ENCODE measurements around the gene RBMS3.

Gene RBMS3

GRCh38 chr3:29537889-29538609 lies 257.2 kb downstream of the RBMS3 start:
- DNase-seq = no peak

GRCh38 chr3:29538610-29538958 lies 257.7 kb downstream of the RBMS3 start:
- no peak for DNase-seq

DNA sequence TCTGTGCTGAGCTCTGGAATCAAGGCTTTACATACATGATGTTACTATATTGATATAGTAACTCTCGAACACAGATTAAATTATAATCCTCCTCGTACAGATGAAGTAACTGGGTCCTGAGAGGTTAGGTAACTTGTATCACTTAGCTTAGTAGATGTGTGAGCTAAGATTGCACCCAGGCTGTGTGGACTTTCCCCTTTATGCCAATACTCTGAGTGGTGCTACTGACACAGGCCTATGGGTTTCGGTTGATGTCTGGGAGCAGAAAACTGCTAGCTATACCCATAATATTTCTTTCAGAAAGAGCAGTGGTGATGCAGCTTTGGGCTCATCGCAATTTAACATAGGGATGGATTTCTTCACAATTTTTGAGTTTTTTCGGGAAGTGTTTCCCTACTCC lies 259.7 kb downstream of the RBMS3 start:
- DNase-seq = no peak

GRCh38 chr3:29544701-29545363 lies 264.0 kb downstream of the RBMS3 start:
- DNase-seq = no peak

DNA sequence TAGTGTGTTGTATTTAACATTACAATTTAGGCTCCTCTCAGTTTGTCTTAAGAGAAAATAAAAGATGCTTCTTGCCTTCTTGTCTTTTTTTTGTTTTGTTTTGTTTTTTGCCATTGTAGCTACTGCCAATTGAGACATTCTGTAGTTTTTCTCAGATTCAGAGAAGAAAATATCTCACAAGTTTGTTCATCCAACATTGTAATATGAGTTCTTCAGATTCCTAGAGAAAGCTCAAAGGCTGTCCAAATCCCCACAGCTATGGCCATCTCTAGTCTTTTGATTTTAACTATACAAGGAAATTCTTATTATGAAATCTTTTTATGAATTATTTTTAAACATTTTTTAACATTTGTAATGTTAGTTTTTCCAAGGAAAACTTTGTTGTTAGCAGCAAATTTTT lies 264.7 kb downstream of the RBMS3 start:
- no peak for DNase-seq

GRCh38 chr3:29552051-29552450 lies 271.2 kb downstream of the RBMS3 start:
- no peak for DNase-seq

DNA sequence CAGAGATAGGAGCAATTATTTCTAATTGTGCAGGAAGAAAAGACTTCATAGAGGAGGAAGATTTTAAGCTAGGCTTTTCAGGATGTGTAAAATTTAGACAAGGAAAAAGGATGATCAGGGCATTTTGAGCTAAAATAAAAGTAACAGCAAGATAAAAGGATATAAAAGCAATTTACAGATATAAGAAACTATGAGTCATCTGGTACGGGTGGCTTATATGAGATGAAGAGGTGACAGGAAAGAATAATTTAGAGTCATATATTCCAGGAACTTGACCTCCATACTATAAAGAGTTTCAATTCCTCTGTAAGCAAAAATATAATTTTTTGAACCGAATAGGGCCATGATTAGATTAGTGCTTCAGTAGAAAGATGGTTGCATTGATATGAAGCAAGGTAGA lies 273.7 kb downstream of the RBMS3 start:
- no peak for DNase-seq

DNA sequence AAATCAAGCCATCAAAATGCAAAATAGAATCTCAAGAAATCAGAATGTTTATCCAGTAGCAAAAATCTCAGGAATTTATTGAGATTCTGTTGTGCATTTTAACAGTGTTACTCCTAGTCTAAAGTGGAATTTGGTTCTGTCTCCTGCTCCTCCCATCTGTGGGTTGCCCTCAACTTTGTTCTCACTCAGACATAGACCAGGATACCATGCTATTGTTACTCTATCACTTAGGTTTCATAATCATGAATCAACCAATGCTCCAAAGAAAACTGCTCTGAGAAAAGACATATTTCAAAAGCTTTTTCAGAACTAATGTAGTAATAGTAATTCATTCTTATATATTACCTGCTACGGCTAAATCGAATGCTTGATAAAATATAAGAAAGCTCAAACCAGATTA lies 274.7 kb downstream of the RBMS3 start:
- no peak for DNase-seq

DNA sequence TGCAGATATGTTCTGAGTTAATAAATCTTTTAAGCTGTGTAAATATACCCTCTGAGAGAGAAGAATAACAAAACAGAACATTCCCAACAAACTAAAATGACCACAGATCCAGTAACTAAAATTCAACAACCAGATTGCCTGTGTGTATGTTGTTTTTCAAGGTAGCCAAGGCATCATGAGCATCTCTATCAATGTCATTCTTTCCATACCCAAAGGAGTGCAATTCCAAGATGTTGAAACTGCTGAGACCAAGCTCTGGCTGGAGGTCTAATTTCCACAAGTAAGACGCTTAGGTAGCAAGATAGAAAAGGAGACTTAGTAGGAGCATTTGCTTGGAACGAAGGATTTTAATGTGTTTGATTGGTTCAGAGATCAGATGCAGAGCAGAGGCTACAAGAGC lies 276.3 kb downstream of the RBMS3 start:
- DNase-seq = no peak

- DNase-seq = no peak
Observed at GRCh38 chr3:29557825-29558224, 277.0 kb downstream of the RBMS3 start.

DNA sequence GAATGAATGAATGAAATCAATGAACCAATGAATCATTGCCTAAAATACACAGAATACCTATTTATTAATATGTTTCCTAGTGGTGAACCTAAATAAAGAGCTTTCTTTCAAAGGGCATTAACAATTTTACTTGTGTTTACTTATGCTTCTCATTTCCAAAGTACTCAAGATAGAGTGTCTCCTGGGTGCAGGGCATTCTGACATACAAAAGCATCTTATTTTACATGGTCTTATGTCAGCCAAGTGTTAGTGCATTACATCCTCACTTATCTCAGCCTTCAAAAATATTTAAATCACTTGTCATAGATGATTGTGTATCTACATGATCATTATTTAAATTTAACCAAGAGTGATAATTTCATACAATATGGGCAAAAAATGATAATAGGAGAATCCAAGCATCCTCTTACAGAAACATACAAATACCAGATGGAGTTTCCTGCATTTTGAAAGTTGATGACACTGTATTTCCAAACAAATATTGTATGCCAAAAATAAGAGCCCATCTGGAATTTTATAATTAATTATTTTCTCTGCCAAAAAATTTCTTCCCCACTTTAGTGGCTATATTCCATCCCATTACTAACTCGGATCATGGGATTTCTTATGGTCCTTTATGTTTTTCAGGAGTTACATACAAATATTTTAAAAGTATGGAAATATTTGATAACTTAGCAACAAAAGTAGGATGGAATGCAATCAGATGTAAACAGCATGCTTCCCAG lies 279.0 kb downstream of the RBMS3 start:
- no peak for DNase-seq

GRCh38 chr3:29561651-29562149 lies 280.8 kb downstream of the RBMS3 start:
- DNase-seq = no peak

DNA sequence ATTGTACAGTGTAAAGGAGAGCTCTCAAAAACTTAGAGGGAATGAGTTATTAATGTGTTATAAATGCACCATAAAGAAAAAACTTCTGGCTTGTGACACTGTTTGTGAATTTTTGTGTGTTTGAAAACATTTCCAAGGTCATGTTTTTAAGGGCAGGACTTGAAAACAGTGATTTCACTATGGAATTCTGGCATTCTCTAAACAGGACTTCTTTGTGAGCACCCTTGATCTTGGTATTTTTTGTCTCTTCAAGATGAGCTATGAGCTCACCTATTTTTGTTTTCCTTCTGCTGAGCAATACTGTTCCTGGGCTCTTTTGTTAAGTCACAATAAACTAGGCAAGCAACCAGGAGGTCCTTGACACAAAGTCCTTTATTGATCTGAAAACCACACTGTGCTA lies 284.4 kb downstream of the RBMS3 start:
- no peak for DNase-seq

GRCh38 chr3:29567501-29567900 lies 286.6 kb downstream of the RBMS3 start:
- no peak for DNase-seq

DNA sequence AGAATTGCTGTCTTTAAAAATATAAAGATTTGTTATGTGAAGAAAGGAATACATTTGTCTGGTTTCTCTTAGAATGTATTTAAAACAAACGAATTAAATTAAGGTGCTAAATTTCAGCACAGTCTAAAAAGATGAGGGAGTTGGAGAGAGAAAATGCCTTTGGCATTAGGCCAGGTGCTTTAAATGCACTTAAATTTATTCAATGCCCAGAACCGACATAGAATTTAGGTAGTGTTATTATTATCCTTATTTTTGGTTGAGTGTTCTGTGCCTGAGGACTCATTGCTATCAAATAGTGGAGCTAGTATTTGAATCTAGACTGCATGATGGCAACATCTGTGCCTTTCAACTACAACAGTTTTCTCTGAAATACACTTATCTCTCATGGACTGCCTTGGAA lies 287.5 kb downstream of the RBMS3 start:
- no peak for DNase-seq

- no peak for DNase-seq
Observed at GRCh38 chr3:29576181-29576580, 295.3 kb downstream of the RBMS3 start.

GRCh38 chr3:29576675-29577074 lies 295.8 kb downstream of the RBMS3 start:
- no peak for DNase-seq

- no peak for DNase-seq
Observed at GRCh38 chr3:29577250-29577649, 296.4 kb downstream of the RBMS3 start.

DNA sequence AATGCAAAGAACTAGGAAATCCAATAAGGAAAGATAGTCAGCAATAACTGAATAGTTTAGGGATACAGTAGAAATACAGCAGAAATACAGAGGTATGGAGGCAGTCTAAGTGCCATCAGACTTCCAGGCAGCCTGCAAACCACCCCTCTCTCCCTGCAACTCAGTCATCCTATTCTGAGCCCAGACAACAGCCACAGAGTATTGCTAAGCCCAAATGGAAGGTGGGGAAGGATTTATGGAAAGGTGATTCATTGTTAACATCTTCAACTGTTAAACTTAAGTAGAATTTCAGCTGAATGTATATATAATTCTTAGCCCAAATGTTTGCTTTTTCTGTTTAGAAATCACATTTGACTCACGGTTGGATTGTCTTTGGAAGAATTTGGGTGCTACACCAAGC lies 300.4 kb downstream of the RBMS3 start:
- DNase-seq = no peak

- DNase-seq = no peak
Observed at GRCh38 chr3:29582273-29582672, 301.4 kb downstream of the RBMS3 start.

DNA sequence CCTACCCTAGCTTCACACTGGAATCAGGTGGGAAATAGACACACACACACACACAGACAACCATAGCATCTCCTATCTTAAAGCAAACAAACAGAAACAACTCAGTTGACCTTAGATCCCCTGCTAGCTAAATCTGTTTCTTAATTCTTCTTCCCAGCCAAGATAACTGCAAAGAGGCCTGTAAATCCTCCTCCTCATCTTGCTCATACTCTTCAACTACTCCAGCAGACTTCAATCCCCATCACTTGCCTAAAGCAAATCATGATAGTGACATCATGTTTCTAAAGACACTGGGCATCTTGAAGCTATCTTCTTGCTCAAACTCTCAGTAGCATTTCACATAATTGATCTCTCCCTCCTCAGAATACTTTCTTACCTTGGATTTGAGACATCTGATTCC lies 303.0 kb downstream of the RBMS3 start:
- DNase-seq = no peak

DNA sequence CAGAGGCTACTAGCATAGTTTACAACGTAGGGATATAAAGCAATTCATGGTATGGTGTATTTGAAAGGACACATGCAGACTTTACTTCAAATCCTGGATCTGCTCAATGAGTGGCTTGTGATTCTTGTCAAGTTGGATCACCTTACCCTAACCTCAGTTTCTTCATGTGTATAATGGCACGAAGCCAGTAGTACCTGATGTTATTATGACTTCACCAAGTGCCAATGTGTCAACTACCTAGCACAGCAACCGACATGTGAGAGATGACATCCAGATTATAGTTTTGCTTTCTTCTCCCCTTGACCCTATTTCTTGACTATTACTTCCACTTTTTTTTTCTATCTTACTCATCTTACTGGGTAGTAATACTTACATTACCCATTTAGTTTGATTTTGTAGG lies 304.5 kb downstream of the RBMS3 start:
- DNase-seq = no peak

DNA sequence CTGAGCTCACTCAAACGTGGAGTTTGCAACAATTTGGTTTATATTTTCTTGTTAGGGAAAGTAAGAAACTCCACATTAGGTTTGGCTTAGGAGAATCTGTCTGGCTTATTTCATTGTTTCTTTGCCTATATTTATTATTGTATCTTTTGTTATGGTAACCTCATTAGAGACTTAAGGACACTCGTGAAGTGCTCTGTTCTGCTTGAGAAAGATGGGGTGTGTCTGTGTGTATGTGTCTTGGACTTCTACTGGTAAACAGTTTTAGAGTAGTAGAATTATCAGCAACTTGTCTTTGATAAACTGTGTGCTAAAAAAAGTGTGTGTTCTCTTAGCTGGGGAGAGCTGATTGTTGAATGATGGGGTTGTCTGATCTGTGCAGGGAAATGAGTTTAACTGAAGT lies 306.5 kb downstream of the RBMS3 start:
- no peak for DNase-seq

DNA sequence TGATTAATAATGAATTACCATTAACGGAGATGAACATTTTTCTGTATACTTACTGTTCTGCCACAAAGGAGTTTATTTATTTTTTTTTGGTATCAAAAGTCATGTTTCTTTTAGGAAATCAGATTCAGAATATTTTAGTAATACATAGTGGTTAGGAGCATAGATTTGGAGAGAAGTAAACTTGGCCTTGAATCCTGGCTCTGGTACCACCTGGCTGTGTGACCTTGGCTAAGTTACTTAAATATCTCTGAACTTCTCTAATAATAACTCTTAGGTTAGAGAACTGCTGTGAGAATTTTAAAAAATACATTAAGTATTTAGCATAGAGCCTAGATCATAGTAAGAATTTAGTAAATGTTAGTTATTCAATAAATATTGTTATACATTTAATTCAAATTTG lies 309.1 kb downstream of the RBMS3 start:
- no peak for DNase-seq

All from T-helper 1 cell (primary cell).